ENCODE measurements around the gene ZNF12. TPM values are rescaled to one million over a fixed set of nuclear protein-coding genes. Genes with fewer than 3 reads are reported as not detected.

Gene ZNF12
- polyA plus RNA-seq, 1 of the 3 experiments (the other 2 are of a cell fraction), result 9.5 TPM

DNA sequence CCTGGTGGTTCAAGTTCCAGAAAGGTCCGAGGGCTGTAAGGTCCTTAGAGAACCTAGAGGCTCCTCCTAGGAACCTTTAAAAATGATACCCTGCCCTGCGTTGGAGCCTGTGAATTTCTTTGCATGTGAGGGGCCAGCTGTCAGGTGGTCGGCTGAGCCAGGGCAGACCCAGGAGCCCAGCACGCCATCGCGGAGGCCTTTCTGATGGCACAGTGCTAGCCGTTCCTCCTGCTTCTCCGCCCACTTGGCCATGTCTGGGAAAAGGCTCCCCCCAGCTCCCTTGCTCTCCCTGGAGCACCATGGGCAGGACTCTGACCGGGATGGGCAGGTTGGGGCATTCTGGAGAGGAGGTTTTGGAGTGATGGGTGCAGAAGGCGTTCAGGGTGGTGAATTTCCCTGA is 62.0 kb downstream of the ZNF12 start:
- Histone ChIP-seq H3K79me2 (ENCODE audit: insufficient read depth) (peaks cover 31% of the 10 kb centered on the region), H3K27me3 (ENCODE audit: insufficient read depth) (no peaks in the 10 kb centered on the region), H3K27ac (ENCODE audit: low read depth in 2 of 2, low read length in 1 of 2) (no peak overlapping the region), H3K36me3 (replicated peaks in 1 of 2; ENCODE audit: control insufficient read depth in 1 of 2, insufficient read depth in 2 of 2, low read length in 1 of 2) (peaks cover 35 to 93% of the 10 kb centered on the region in 2 experiments), H3K4me2 (no peak overlapping the region), H3F3A (replicated peaks; ENCODE audit: insufficient read depth) (no peaks in the 10 kb centered on the region), H4K20me1 (ENCODE audit: insufficient read depth) (peaks cover 30% of the 10 kb centered on the region; the same call in 1 of the 2 replicates), H2AFZ (ENCODE audit: low read depth) (no peak overlapping the region), H3K9ac (no peak overlapping the region), H3K4me3 (ENCODE audit: low read depth in 2 of 2, low read length in 1 of 2) (no peak overlapping the region), H3K4me1 (ENCODE audit: control insufficient read depth in 1 of 2, insufficient read depth in 2 of 2, low read depth in 1 of 2, low read length in 1 of 2) (no peaks in the 10 kb centered on the region; a peak in 1 of 4 replicates), H3K9me2 (no peaks in the 10 kb centered on the region), H3K9me3 (no peaks in the 10 kb centered on the region)
- ChIA-PET CTCF (interaction anchor here (0.8 kb wide), 1 partner anchor 70 kb away, joined by 3 read pairs; no protein-coding TSS in a partner anchor), POLR2A (no interaction called here)
- DNase-seq, result no peak
- 98% methylated on average over 5 of the region's 10 CpGs for WGBS (ENCODE audit: low lambda C conversion rate)
- no peak for TF ChIP-seq POLR2AphosphoS5 (IDR thresholded peaks at IDR 0.05; ENCODE audit: low read depth, low read length)
- no peak for TF ChIP-seq YY1 (IDR thresholded peaks at IDR 0.05; ENCODE audit: low read depth)
- TF ChIP-seq RXRA (IDR thresholded peaks at IDR 0.05; ENCODE audit: borderline replicate concordance, low read depth), result no peak
- TF ChIP-seq IRF3 (IDR thresholded peaks at IDR 0.05; ENCODE audit: low read depth, low read length), result no peak
- TF ChIP-seq ELF1 (IDR thresholded peaks at IDR 0.05), result no peak
- no peak for TF ChIP-seq USF1 (IDR thresholded peaks at IDR 0.05; ENCODE audit: borderline replicate concordance, low read depth)
- TF ChIP-seq NFIC (IDR thresholded peaks at IDR 0.05; ENCODE audit: borderline replicate concordance), result no peak
- TF ChIP-seq PBX3 (IDR thresholded peaks at IDR 0.05), result no peak
- TF ChIP-seq FOXJ3 (CRISPR knock-in tag; IDR thresholded peaks at IDR 0.05), result no peak
- TF ChIP-seq TAF1 (IDR thresholded peaks at IDR 0.05; ENCODE audit: borderline replicate concordance, low read depth, low read length), result no peak
- no peak for TF ChIP-seq FOSL2 (IDR thresholded peaks at IDR 0.05; ENCODE audit: borderline replicate concordance, low read depth)
- no peak for TF ChIP-seq ZBTB33 (IDR thresholded peaks at IDR 0.05; ENCODE audit: borderline replicate concordance, low read depth)
- TF ChIP-seq SIN3A (IDR thresholded peaks at IDR 0.05; ENCODE audit: borderline replicate concordance, low read depth, low read length), result no peak
- TF ChIP-seq CTCF (IDR thresholded peaks at IDR 0.05), result no peak
- no peak for TF ChIP-seq TCF12 (IDR thresholded peaks at IDR 0.05)
